K562 (cell line): ENCODE data around the gene NAGS. TPM values are rescaled to one million over a fixed set of nuclear protein-coding genes. Genes with fewer than 3 reads are reported as not detected.
A peak's percentile ranks its signal among the peaks of the same experiment; 100 is the strongest.
"Not testable (repeated sequence)": the region's sequence is repeated elsewhere in the genome, so short reads cannot be mapped to it uniquely, and the experiment has no call there.

Source experiments
- ATAC-seq: fragments of 200-7000 bp; cut with Tn5 transposase; 3 replicates; pipeline ENCODE4 v1.9.1; 2020; ENCODE audit warnings: moderate library complexity
- BruUV-seq: library from RNA; stranded (reverse); fragments of 400-500 nt; replicated peaks from 2 replicates; lab custom pipeline; 2021; lab: Mats Ljungman, UMichigan
- CTCF ChIA-PET: fragments of 300-600 bp; formaldehyde crosslinking; extraction: SDS; loops from one replicate; lab custom pipeline; 2021; ENCODE audit warnings: low intra/inter-chr PET ratio; lab: Yijun Ruan, JAX
- POLR2A ChIA-PET: fragments of 300-600, 350-650 bp; sonication (Branson Sonifier 250); formaldehyde crosslinking; extraction: SDS; loops from one replicate; lab custom pipeline; 2021; ENCODE audit warnings: antibody characterized with exemption, inconsistent platforms; lab: Yijun Ruan, JAX
- DNase-seq, 4 experiments: peaks; one replicate each; pipeline versions ENCODE4 v3.0.0 to v3.0.0-alpha.2; 2011 to 2018; ENCODE audit warnings: low spot score in 3 of 4, mixed read lengths in 3 of 4; ENCODE audit errors: extremely low read depth in 1 of 4
- FAIRE-seq: peaks from 2 replicates; lab custom pipeline; 2011; peaks lifted over from hg19 to GRCh38; lab: Jason Lieb, UNC
- H2AFZ ChIP-seq: 2 replicates; pipeline ENCODE4 v1.6.0; 2011; ENCODE audit warnings: low read depth, low read length, control low read depth, inconsistent platforms
- H3K27ac ChIP-seq: fragments of 200-600 bp; 3 replicates; pipeline ENCODE4 v1.8.0; 2011; ENCODE audit warnings: low read depth, mild to moderate bottlenecking, control low read depth, inconsistent platforms, low read length, moderate library complexity, mixed read lengths; ENCODE audit errors: extremely low read depth
- H3K27me3 ChIP-seq, 2 experiments: fragments of 300-600 bp in 1 of 2; 2 replicates in 1 of 2; 3 replicates in 1 of 2; pipeline versions ENCODE4 v1.6.0 to v1.8.0; 2011; ENCODE audit warnings: inconsistent platforms in 2 of 2, low read length in 2 of 2, mild to moderate bottlenecking in 1 of 2, mixed read lengths in 1 of 2, moderate library complexity in 1 of 2; ENCODE audit not compliant: control insufficient read depth in 2 of 2, insufficient read depth in 2 of 2
- H3K36me3 ChIP-seq: fragments of 300-600 bp; 3 replicates; pipeline ENCODE4 v1.8.0; 2011; ENCODE audit warnings: mild to moderate bottlenecking, low read length, inconsistent platforms; ENCODE audit not compliant: control insufficient read depth, insufficient read depth
- H3K4me1 ChIP-seq, 2 experiments: fragments of 200-600 bp in 1 of 2; replicated peaks in 1 of 2; 2 replicates in 1 of 2; 3 replicates in 1 of 2; pipeline versions ENCODE4 v1.5.1 to v1.8.0; 2011; ENCODE audit warnings: inconsistent platforms in 2 of 2, low read length in 2 of 2, mild to moderate bottlenecking in 1 of 2, mixed read lengths in 1 of 2, moderate library complexity in 1 of 2; ENCODE audit not compliant: control insufficient read depth in 2 of 2, insufficient read depth in 2 of 2
- H3K4me2 ChIP-seq: 2 replicates; pipeline ENCODE4 v1.6.1; 2011; ENCODE audit warnings: low read length, control low read depth, inconsistent platforms, mixed read lengths; ENCODE audit not compliant: insufficient read depth
- H3K4me3 ChIP-seq: fragments of 200-600 bp; sonication (generic), shearing (Covaris generic); 2 replicates; pipeline ENCODE4 v1.5.1; 2016; ENCODE audit warnings: control low read depth, inconsistent platforms
- H3K79me2 ChIP-seq: fragments of 200-600 bp; 3 replicates; pipeline ENCODE4 v1.8.0; 2011; ENCODE audit warnings: low read length, inconsistent platforms; ENCODE audit not compliant: control insufficient read depth, insufficient read depth
- H3K9ac ChIP-seq, 2 experiments: 2 replicates each; pipeline versions ENCODE4 v1.6.0 to v1.6.1; 2011; ENCODE audit warnings: low read depth in 2 of 2, low read length in 2 of 2, control low read depth in 1 of 2, inconsistent platforms in 1 of 2, mild to moderate bottlenecking in 1 of 2, mixed read lengths in 1 of 2; ENCODE audit not compliant: insufficient read depth in 1 of 2
- H3K9me1 ChIP-seq: one replicate; pipeline ENCODE4 v1.6.0; 2011; ENCODE audit warnings: inconsistent platforms, mild to moderate bottlenecking, low read length, moderate library complexity; ENCODE audit not compliant: control insufficient read depth, insufficient read depth
- H3K9me3 ChIP-seq: replicated peaks from 2 replicates; pipeline ENCODE4 v1.5.1; 2011; ENCODE audit warnings: low read depth, low read length, inconsistent platforms; ENCODE audit not compliant: control insufficient read depth, insufficient read depth
- H4K20me1 ChIP-seq: replicated peaks from 2 replicates; pipeline ENCODE4 v1.6.1; 2011; ENCODE audit warnings: low read length, inconsistent platforms, mixed read lengths; ENCODE audit not compliant: control insufficient read depth, insufficient read depth
- CBFA2T2 ChIP-seq: fragments of 450-650 bp; conservative IDR thresholded peaks from 2 replicates; pipeline ENCODE4 v1.6.1; 2017; ENCODE audit warnings: mild to moderate bottlenecking
- MTA2 ChIP-seq: fragments of 450-650 bp; IDR thresholded peaks from 2 replicates; pipeline ENCODE4 v1.6.1; 2016; ENCODE audit warnings: low read depth
- NR2F6 ChIP-seq: fragments of 450-650 bp; formaldehyde crosslinking; IDR thresholded peaks from 2 replicates; pipeline ENCODE4 v1.4.0; 2020; ENCODE audit warnings: mild to moderate bottlenecking
- PRDM10 ChIP-seq: fragments of 450-650 bp; IDR thresholded peaks from 2 replicates; pipeline ENCODE4 v1.6.1; 2018; ENCODE audit not compliant: partially characterized antibody
- TSC22D4 ChIP-seq: fragments of 450-650 bp; IDR thresholded peaks from 2 replicates; pipeline ENCODE4 v1.6.1; 2016; ENCODE audit warnings: missing genetic modification characterization, missing biosample characterization, control low read depth
- WHSC1 ChIP-seq: IDR thresholded peaks from one replicate; pipeline ENCODE4 v1.6.1; 2012; ENCODE audit warnings: low read length, control low read depth, inconsistent platforms
- ZHX1 ChIP-seq: fragments of 150-350 bp; conservative IDR thresholded peaks from 2 replicates; pipeline ENCODE4 v1.6.1; 2014; ENCODE audit warnings: low read length
- WGBS: fragments of 100-300 bp; shearing (Covaris generic); methylation state at CpG from one replicate; pipeline ENCODE4 v1.1.6; 2016; ENCODE audit warnings: low coverage, mixed read lengths; ENCODE audit not compliant: insufficient coverage; ENCODE audit errors: missing lambda C conversion rate; 5-methylcytosine and 5-hydroxymethylcytosine counted together
- in situ Hi-C: fragments of 300-500 bp; cut with MboI; formaldehyde crosslinking; loops from 4 replicates; pipeline ENCODE4 v1.15.0; 2018; ENCODE audit warnings: inconsistent platforms, mixed read lengths
- intact Hi-C: fragments of 100-400 bp; cut with micrococcal nuclease; formaldehyde crosslinking; loops from 2 replicates; pipeline ENCODE4 v1.14.2; 2022
- polyA plus RNA-seq, 8 experiments: library from polyadenylated mRNA; depleted of rRNA in 4 of 8; stranded (reverse) in 5 of 8; unstranded in 3 of 8; fragments of >200 nt; fragmentation: Nextera tagmentation in 2 of 8; fragmentation: Illumina TruSeq in 1 of 8; extraction: Ambion mirVana in 2 of 8; extraction: Trizol in 1 of 8; gene quantifications; 2 replicates each; pipeline versions ENCODE4 v1.2.1 to v1.2.3, GENCODE V29; 2011 to 2014; ENCODE audit warnings: inconsistent platforms in 1 of 8, missing spikeins in 1 of 8
- total RNA-seq, 7 experiments: library from RNA; depleted of rRNA in 6 of 7; stranded (reverse); fragments of >200 nt in 6 of 7; fragmentation: Illumina TruSeq in 2 of 7; extraction: Trizol in 2 of 7; gene quantifications; 2 replicates each; pipeline versions ENCODE4 v1.2.1 to v1.2.3, GENCODE V29; 2011 to 2021; ENCODE audit warnings: low replicate concordance in 1 of 7

NAGS gene
- total and polyA plus RNA-seq, 9 of the 15 experiments (the other 6 are each of a cell fraction or from before 2014, with no cell fraction given): not detected

GRCh38 chr17:44045486-44045885, 41.1 kb downstream of the NAGS start:
- Histone ChIP-seq H3K4me2 (no peak overlapping the region), H3K4me3 (no peak overlapping the region), H3K9me3 (no peaks in the 10 kb centered on the region), H3K79me2 (peaks cover 80% of the 10 kb centered on the region), H3K36me3 (peaks cover 73% of the 10 kb centered on the region), H3K4me1 (peaks cover 0 to 2% of the 10 kb centered on the region in 2 experiments; a peak in 1 of 5 replicates), H3K27ac (no peak overlapping the region), H3K9ac (no peak overlapping the region), H3K9me1 (no peaks in the 10 kb centered on the region), H4K20me1 (peaks cover 17% of the 10 kb centered on the region), H3K27me3 (no peaks in the 10 kb centered on the region), H2AFZ (no peak overlapping the region)
- WGBS: 90% methylated on average over 4 of the region's 4 CpGs
- CTCF ChIA-PET: no interaction called here
- no peak for DNase-seq
- POLR2A ChIA-PET: no interaction called here
- intact Hi-C loops (no loop called here), in situ Hi-C loops (no loop called here)
- no peak for FAIRE-seq
- no TSS peak for BruUV-seq
- ATAC-seq: no peak
- TF ChIP-seq PRDM10: peak; percentile 42
- TF ChIP-seq TSC22D4 (tag): no peak
- TF ChIP-seq MTA2: no peak
- TF ChIP-seq WHSC1: no peak
- no peak for TF ChIP-seq ZHX1
- TF ChIP-seq CBFA2T2: no peak
- no peak for TF ChIP-seq NR2F6
- TF ChIP-seq, all 486 proteins: peak for 1

GRCh38 chr17:44046893-44047292, 42.5 kb downstream of the NAGS start:
- H3K9ac ChIP-seq, H3K4me3 ChIP-seq, ATAC-seq, H3K4me1 ChIP-seq, H3K9me3 ChIP-seq, H2AFZ ChIP-seq, H3K27me3 ChIP-seq, H4K20me1 ChIP-seq, intact Hi-C loops, in situ Hi-C loops, BruUV-seq, DNase-seq, H3K9me1 ChIP-seq, H3K4me2 ChIP-seq, CTCF ChIA-PET, FAIRE-seq, H3K27ac ChIP-seq: not testable (repeated sequence)
- Histone ChIP-seq H3K79me2 (peaks cover 75% of the 10 kb centered on the region), H3K36me3 (peaks cover 76% of the 10 kb centered on the region)
- WGBS: 100% methylated on average over 3 of the region's 7 CpGs
- POLR2A ChIA-PET: interaction anchor here (0.7 kb wide), 1 partner anchor 154 kb away, joined by 3 read pairs; no protein-coding TSS in a partner anchor
